HEK293 (cell line): ENCODE measurements around the gene ARHGAP21.

ENCODE experiments used
- ATF2 ChIP-seq: fragments of 450-650 bp; formaldehyde crosslinking; IDR thresholded peaks from 2 replicates; pipeline ENCODE4 v1.5.1; 2016; ENCODE audit warnings: missing biosample characterization, missing genetic modification characterization, low read depth
- BCL6B ChIP-seq: fragments of 450-650 bp; formaldehyde crosslinking; IDR thresholded peaks from 2 replicates; pipeline ENCODE4 v1.5.1; 2017; ENCODE audit warnings: missing biosample characterization, missing genetic modification characterization
- GLI4 ChIP-seq: fragments of 450-650 bp; formaldehyde crosslinking; IDR thresholded peaks from 2 replicates; pipeline ENCODE4 v1.5.1; 2016; ENCODE audit warnings: missing biosample characterization, missing genetic modification characterization
- KLF9 ChIP-seq: fragments of 450-650 bp; formaldehyde crosslinking; IDR thresholded peaks from 2 replicates; pipeline ENCODE4 v1.5.1; 2016; ENCODE audit warnings: missing biosample characterization, missing genetic modification characterization, low read depth
- SALL2 ChIP-seq: fragments of 450-650 bp; formaldehyde crosslinking; IDR thresholded peaks from 2 replicates; pipeline ENCODE4 v1.5.0; 2017; ENCODE audit warnings: missing biosample characterization, mild to moderate bottlenecking, missing genetic modification characterization, borderline replicate concordance
- SETDB1 ChIP-seq: IDR thresholded peaks from one replicate; pipeline ENCODE4 v1.6.1; 2017; ENCODE audit warnings: mild to moderate bottlenecking, low read length, moderate library complexity, mixed read lengths; ENCODE audit not compliant: insufficient read length
- YY1 ChIP-seq: fragments of 450-650 bp; formaldehyde crosslinking; IDR thresholded peaks from 2 replicates; pipeline ENCODE4 v1.5.1; 2018; ENCODE audit warnings: missing biosample characterization, missing genetic modification characterization
- ZNF155 ChIP-seq: fragments of 450-650 bp; formaldehyde crosslinking; IDR thresholded peaks from 2 replicates; pipeline ENCODE4 v1.5.1; 2016; ENCODE audit warnings: missing biosample characterization, missing genetic modification characterization
- ZNF174 ChIP-seq: fragments of 450-650 bp; formaldehyde crosslinking; IDR thresholded peaks from 2 replicates; pipeline ENCODE4 v1.5.0; 2017; ENCODE audit warnings: missing biosample characterization, mild to moderate bottlenecking, missing genetic modification characterization
- ZNF221 ChIP-seq: fragments of 450-650 bp; formaldehyde crosslinking; IDR thresholded peaks from 2 replicates; pipeline ENCODE4 v1.5.1; 2017; ENCODE audit warnings: missing biosample characterization, missing genetic modification characterization, borderline replicate concordance
- ZNF239 ChIP-seq: fragments of 450-650 bp; formaldehyde crosslinking; IDR thresholded peaks from 2 replicates; pipeline ENCODE4 v1.5.1; 2016; ENCODE audit warnings: missing biosample characterization, missing genetic modification characterization
- ZNF248 ChIP-seq: fragments of 450-650 bp; formaldehyde crosslinking; IDR thresholded peaks from 2 replicates; pipeline ENCODE4 v1.5.1; 2017; ENCODE audit warnings: missing biosample characterization, missing genetic modification characterization
- ZNF302 ChIP-seq: fragments of 450-650 bp; formaldehyde crosslinking; IDR thresholded peaks from 2 replicates; pipeline ENCODE4 v1.5.1; 2016; ENCODE audit warnings: missing biosample characterization, missing genetic modification characterization, low read depth
- ZNF335 ChIP-seq: fragments of 450-650 bp; formaldehyde crosslinking; conservative IDR thresholded peaks from 2 replicates; pipeline ENCODE4 v1.5.1; 2016; ENCODE audit warnings: missing biosample characterization, missing genetic modification characterization
- ZNF350 ChIP-seq: fragments of 450-650 bp; formaldehyde crosslinking; IDR thresholded peaks from 2 replicates; pipeline ENCODE4 v1.5.0; 2017; ENCODE audit warnings: missing biosample characterization, mild to moderate bottlenecking, missing genetic modification characterization
- ZNF423 ChIP-seq: fragments of 450-650 bp; formaldehyde crosslinking; IDR thresholded peaks from 2 replicates; pipeline ENCODE4 v1.5.1; 2016; ENCODE audit warnings: missing biosample characterization, missing genetic modification characterization
- ZNF48 ChIP-seq: fragments of 450-650 bp; formaldehyde crosslinking; IDR thresholded peaks from 2 replicates; pipeline ENCODE4 v1.5.1; 2016; ENCODE audit warnings: missing biosample characterization, missing genetic modification characterization
- ZNF510 ChIP-seq: fragments of 450-650 bp; formaldehyde crosslinking; IDR thresholded peaks from 2 replicates; pipeline ENCODE4 v1.5.1; 2018; ENCODE audit warnings: mild to moderate bottlenecking, missing genetic modification characterization, missing biosample characterization; ENCODE audit not compliant: insufficient replicate concordance
- ZNF544 ChIP-seq: fragments of 450-650 bp; formaldehyde crosslinking; IDR thresholded peaks from 2 replicates; pipeline ENCODE4 v1.5.0; 2017; ENCODE audit warnings: missing biosample characterization, missing genetic modification characterization
- ZNF549 ChIP-seq: fragments of 450-650 bp; IDR thresholded peaks from 2 replicates; pipeline ENCODE4 v1.5.1; 2018; ENCODE audit warnings: missing biosample characterization, missing genetic modification characterization, mild to moderate bottlenecking, inconsistent platforms, moderate library complexity
- ZNF558 ChIP-seq: fragments of 450-650 bp; formaldehyde crosslinking; IDR thresholded peaks from 2 replicates; pipeline ENCODE4 v1.5.1; 2016; ENCODE audit warnings: missing biosample characterization, missing genetic modification characterization
- ZNF560 ChIP-seq: fragments of 450-650 bp; formaldehyde crosslinking; IDR thresholded peaks from 2 replicates; pipeline ENCODE4 v1.5.1; 2017; ENCODE audit warnings: missing biosample characterization, missing genetic modification characterization, borderline replicate concordance
- ZNF610 ChIP-seq: fragments of 450-650 bp; formaldehyde crosslinking; IDR thresholded peaks from 2 replicates; pipeline ENCODE4 v1.5.1; 2016; ENCODE audit warnings: missing biosample characterization, missing genetic modification characterization, borderline replicate concordance
- ZNF621 ChIP-seq: fragments of 450-650 bp; formaldehyde crosslinking; IDR thresholded peaks from 2 replicates; pipeline ENCODE4 v1.5.1; 2017; ENCODE audit warnings: missing biosample characterization, missing genetic modification characterization
- ZNF623 ChIP-seq: fragments of 450-650 bp; formaldehyde crosslinking; IDR thresholded peaks from 2 replicates; pipeline ENCODE4 v1.5.1; 2016; ENCODE audit warnings: missing biosample characterization, missing genetic modification characterization
- TF ChIP-seq, protein P1 (sequence below): fragments of 450-650 bp; formaldehyde crosslinking; IDR thresholded peaks from 2 replicates; pipeline ENCODE4 v1.5.1; 2016; ENCODE audit warnings: missing biosample characterization, missing genetic modification characterization
- TF ChIP-seq, protein P2 (sequence below): fragments of 450-650 bp; formaldehyde crosslinking; IDR thresholded peaks from 2 replicates; pipeline ENCODE4 v1.5.1; 2016; ENCODE audit warnings: missing biosample characterization, missing genetic modification characterization, borderline replicate concordance
- TF ChIP-seq, protein P3 (sequence below): fragments of 450-650 bp; formaldehyde crosslinking; IDR thresholded peaks from 2 replicates; pipeline ENCODE4 v1.5.1; 2017; ENCODE audit warnings: missing biosample characterization, missing genetic modification characterization

The ARHGAP21 gene

GRCh38 chr10:24723788-24724380 is at the start of gene ARHGAP21 (continued):
- no peak for TF ChIP-seq ZNF423 (tag by site-specific recombination)
- TF ChIP-seq, protein P1, sequence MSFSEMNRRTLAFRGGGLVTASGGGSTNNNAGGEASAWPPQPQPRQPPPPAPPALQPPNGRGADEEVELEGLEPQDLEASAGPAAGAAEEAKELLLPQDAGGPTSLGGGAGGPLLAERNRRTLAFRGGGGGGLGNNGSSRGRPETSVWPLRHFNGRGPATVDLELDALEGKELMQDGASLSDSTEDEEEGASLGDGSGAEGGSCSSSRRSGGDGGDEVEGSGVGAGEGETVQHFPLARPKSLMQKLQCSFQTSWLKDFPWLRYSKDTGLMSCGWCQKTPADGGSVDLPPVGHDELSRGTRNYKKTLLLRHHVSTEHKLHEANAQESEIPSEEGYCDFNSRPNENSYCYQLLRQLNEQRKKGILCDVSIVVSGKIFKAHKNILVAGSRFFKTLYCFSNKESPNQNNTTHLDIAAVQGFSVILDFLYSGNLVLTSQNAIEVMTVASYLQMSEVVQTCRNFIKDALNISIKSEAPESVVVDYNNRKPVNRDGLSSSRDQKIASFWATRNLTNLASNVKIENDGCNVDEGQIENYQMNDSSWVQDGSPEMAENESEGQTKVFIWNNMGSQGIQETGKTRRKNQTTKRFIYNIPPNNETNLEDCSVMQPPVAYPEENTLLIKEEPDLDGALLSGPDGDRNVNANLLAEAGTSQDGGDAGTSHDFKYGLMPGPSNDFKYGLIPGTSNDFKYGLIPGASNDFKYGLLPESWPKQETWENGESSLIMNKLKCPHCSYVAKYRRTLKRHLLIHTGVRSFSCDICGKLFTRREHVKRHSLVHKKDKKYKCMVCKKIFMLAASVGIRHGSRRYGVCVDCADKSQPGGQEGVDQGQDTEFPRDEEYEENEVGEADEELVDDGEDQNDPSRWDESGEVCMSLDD (tag by site-specific recombination): peak; percentile 74
- TF ChIP-seq, protein P2, sequence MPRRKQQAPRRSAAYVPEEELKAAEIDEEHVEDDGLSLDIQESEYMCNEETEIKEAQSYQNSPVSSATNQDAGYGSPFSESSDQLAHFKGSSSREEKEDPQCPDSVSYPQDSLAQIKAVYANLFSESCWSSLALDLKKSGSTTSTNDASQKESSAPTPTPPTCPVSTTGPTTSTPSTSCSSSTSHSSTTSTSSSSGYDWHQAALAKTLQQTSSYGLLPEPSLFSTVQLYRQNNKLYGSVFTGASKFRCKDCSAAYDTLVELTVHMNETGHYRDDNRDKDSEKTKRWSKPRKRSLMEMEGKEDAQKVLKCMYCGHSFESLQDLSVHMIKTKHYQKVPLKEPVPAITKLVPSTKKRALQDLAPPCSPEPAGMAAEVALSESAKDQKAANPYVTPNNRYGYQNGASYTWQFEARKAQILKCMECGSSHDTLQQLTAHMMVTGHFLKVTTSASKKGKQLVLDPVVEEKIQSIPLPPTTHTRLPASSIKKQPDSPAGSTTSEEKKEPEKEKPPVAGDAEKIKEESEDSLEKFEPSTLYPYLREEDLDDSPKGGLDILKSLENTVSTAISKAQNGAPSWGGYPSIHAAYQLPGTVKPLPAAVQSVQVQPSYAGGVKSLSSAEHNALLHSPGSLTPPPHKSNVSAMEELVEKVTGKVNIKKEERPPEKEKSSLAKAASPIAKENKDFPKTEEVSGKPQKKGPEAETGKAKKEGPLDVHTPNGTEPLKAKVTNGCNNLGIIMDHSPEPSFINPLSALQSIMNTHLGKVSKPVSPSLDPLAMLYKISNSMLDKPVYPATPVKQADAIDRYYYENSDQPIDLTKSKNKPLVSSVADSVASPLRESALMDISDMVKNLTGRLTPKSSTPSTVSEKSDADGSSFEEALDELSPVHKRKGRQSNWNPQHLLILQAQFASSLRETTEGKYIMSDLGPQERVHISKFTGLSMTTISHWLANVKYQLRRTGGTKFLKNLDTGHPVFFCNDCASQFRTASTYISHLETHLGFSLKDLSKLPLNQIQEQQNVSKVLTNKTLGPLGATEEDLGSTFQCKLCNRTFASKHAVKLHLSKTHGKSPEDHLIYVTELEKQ (tag by site-specific recombination): no peak
- TF ChIP-seq BCL6B (tag by site-specific recombination): no peak
- TF ChIP-seq ZNF510 (tag by site-specific recombination): no peak
- TF ChIP-seq ZNF174 (tag by site-specific recombination): no peak
- TF ChIP-seq ZNF302 (tag by site-specific recombination): no peak
- TF ChIP-seq, protein P3, sequence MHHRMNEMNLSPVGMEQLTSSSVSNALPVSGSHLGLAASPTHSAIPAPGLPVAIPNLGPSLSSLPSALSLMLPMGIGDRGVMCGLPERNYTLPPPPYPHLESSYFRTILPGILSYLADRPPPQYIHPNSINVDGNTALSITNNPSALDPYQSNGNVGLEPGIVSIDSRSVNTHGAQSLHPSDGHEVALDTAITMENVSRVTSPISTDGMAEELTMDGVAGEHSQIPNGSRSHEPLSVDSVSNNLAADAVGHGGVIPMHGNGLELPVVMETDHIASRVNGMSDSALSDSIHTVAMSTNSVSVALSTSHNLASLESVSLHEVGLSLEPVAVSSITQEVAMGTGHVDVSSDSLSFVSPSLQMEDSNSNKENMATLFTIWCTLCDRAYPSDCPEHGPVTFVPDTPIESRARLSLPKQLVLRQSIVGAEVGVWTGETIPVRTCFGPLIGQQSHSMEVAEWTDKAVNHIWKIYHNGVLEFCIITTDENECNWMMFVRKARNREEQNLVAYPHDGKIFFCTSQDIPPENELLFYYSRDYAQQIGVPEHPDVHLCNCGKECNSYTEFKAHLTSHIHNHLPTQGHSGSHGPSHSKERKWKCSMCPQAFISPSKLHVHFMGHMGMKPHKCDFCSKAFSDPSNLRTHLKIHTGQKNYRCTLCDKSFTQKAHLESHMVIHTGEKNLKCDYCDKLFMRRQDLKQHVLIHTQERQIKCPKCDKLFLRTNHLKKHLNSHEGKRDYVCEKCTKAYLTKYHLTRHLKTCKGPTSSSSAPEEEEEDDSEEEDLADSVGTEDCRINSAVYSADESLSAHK (tag by site-specific recombination): no peak
- TF ChIP-seq ATF2: no peak
- no peak for TF ChIP-seq ZNF560 (tag by site-specific recombination)
- no peak for TF ChIP-seq SALL2
- TF ChIP-seq ZNF155 (tag by site-specific recombination): no peak
- TF ChIP-seq GLI4 (tag by site-specific recombination): no peak
- TF ChIP-seq ZNF544 (tag by site-specific recombination): no peak
- TF ChIP-seq ZNF549 (tag by site-specific recombination): no peak
- no peak for TF ChIP-seq SETDB1
- no peak for TF ChIP-seq ZNF48 (tag by site-specific recombination)
- TF ChIP-seq ZNF621 (tag by site-specific recombination): no peak
- no peak for TF ChIP-seq ZNF350
- TF ChIP-seq ZNF248 (tag by site-specific recombination): no peak
- no peak for TF ChIP-seq ZNF623 (tag by site-specific recombination)
- TF ChIP-seq KLF9 (tag by site-specific recombination): no peak
- 0 out of 2 replicates have a peak, but pooled peaks have one; percentile 24 for TF ChIP-seq ZNF335 (tag by site-specific recombination)
- TF ChIP-seq YY1 (tag by site-specific recombination): no peak
- no peak for TF ChIP-seq ZNF221 (tag by site-specific recombination)
- TF ChIP-seq ZNF558 (tag by site-specific recombination): no peak
- no peak for TF ChIP-seq ZNF239
- no peak for TF ChIP-seq ZNF610 (tag by site-specific recombination)
